Astrocyte (in vitro differentiated cells and primary cell): Measurements from ENCODE around the gene CATSPERB. TPM values are rescaled to one million over a fixed set of nuclear protein-coding genes. Genes with fewer than 3 reads are reported as not detected.

ENCODE experiments used
- DNase-seq: peaks from one replicate; pipeline ENCODE4 v3.0.0-alpha.2; 2010; ENCODE audit warnings: low read depth
- FAIRE-seq: peaks from 2 replicates; lab custom pipeline; 2011; peaks lifted over from hg19 to GRCh38; lab: Jason Lieb, UNC
- H2AFZ ChIP-seq: 2 replicates; pipeline ENCODE4 v1.6.0; 2012; ENCODE audit warnings: low read depth, low read length, inconsistent platforms
- H3K27ac ChIP-seq: 2 replicates; pipeline ENCODE4 v1.5.1; 2011; ENCODE audit warnings: low read depth, low read length, inconsistent platforms
- H3K27me3 ChIP-seq: 2 replicates; pipeline ENCODE4 v1.6.0; 2011; ENCODE audit warnings: low read length, inconsistent platforms; ENCODE audit not compliant: insufficient read depth
- H3K36me3 ChIP-seq: 2 replicates; pipeline ENCODE4 v1.5.1; 2011; ENCODE audit warnings: low read length, inconsistent platforms; ENCODE audit not compliant: insufficient read depth
- H3K4me1 ChIP-seq: 2 replicates; pipeline ENCODE4 v1.5.1; 2011; ENCODE audit warnings: low read length, inconsistent platforms; ENCODE audit not compliant: insufficient read depth
- H3K4me2 ChIP-seq: 2 replicates; pipeline ENCODE4 v1.6.0; 2012; ENCODE audit warnings: low read length, inconsistent platforms
- H3K4me3 ChIP-seq: 2 replicates; pipeline ENCODE4 v1.5.1; 2011; ENCODE audit warnings: low read depth, mild to moderate bottlenecking, low read length, inconsistent platforms; ENCODE audit not compliant: insufficient read depth
- H3K79me2 ChIP-seq: 2 replicates; pipeline ENCODE4 v1.6.0; 2012; ENCODE audit warnings: mild to moderate bottlenecking, low read length, inconsistent platforms; ENCODE audit not compliant: insufficient read depth
- H3K9ac ChIP-seq: 2 replicates; pipeline ENCODE4 v1.6.0; 2012; ENCODE audit warnings: mild to moderate bottlenecking, low read length, inconsistent platforms
- H3K9me3 ChIP-seq: 2 replicates; pipeline ENCODE4 v1.5.1; 2012; ENCODE audit warnings: low read depth, mild to moderate bottlenecking, low read length, inconsistent platforms; ENCODE audit not compliant: insufficient read depth
- H4K20me1 ChIP-seq: 2 replicates; pipeline ENCODE4 v1.6.0; 2012; ENCODE audit warnings: low read length, inconsistent platforms; ENCODE audit not compliant: insufficient read depth
- H3K27ac Mint-ChIP-seq: one replicate; pipeline ENCODE4 v1.8.0; 2021; ENCODE audit warnings: mild to moderate bottlenecking, mixed read lengths; ENCODE audit not compliant: unreplicated experiment
- H3K27me3 Mint-ChIP-seq: one replicate; pipeline ENCODE4 v1.8.0; 2021; ENCODE audit warnings: low read depth, mixed read lengths; ENCODE audit not compliant: unreplicated experiment
- H3K36me3 Mint-ChIP-seq: one replicate; pipeline ENCODE4 v1.8.0; 2021; ENCODE audit warnings: low read depth, mixed read lengths; ENCODE audit not compliant: unreplicated experiment
- H3K4me1 Mint-ChIP-seq: one replicate; pipeline ENCODE4 v1.8.0; 2021; ENCODE audit warnings: low read depth, mixed read lengths; ENCODE audit not compliant: unreplicated experiment
- H3K4me3 Mint-ChIP-seq: one replicate; pipeline ENCODE4 v1.8.0; 2021; ENCODE audit warnings: mild to moderate bottlenecking, moderate library complexity, mixed read lengths; ENCODE audit not compliant: unreplicated experiment
- H3K9me3 Mint-ChIP-seq: one replicate; pipeline ENCODE4 v1.8.0; 2021; ENCODE audit warnings: mild to moderate bottlenecking, mixed read lengths; ENCODE audit not compliant: unreplicated experiment
- EZH2 ChIP-seq: IDR thresholded peaks from 2 replicates; pipeline ENCODE4 v1.6.1; 2012; ENCODE audit warnings: mild to moderate bottlenecking, low read length, inconsistent platforms; ENCODE audit not compliant: insufficient read depth
- total RNA-seq: library from RNA; stranded (reverse); gene quantifications from 2 replicates; pipeline ENCODE4 v1.2.1, GENCODE V29; 2021
- TF ChIP-seq, protein P1 (sequence below): IDR thresholded peaks from 2 replicates; pipeline ENCODE4 v1.5.1; 2011; ENCODE audit warnings: low read depth, mild to moderate bottlenecking, inconsistent platforms, low read length, moderate library complexity; ENCODE audit not compliant: insufficient read depth

Gene CATSPERB
- total RNA-seq, 1 donor from 2014 or later = 0.11 TPM

GRCh38 chr14:91755570-91756295 lies 23.8 kb upstream of the CATSPERB start:
- H3K9ac ChIP-seq = no peak overlapping the region
- Mint-ChIP-seq H3K4me3 (no peak overlapping the region), H3K36me3 (no peaks in the 10 kb centered on the region), H3K27ac (no peak overlapping the region), H3K4me1 (peaks cover 9% of the 10 kb centered on the region), H3K9me3 (peaks cover 8% of the 10 kb centered on the region), H3K27me3 (no peaks in the 10 kb centered on the region)
- peak; percentile 12 for DNase-seq
- H3K4me3 ChIP-seq = no peak overlapping the region
- H3K27ac ChIP-seq = no peak overlapping the region
- no peaks in the 10 kb centered on the region for H3K36me3 ChIP-seq
- no peak overlapping the region for H2AFZ ChIP-seq
- no peaks in the 10 kb centered on the region for H3K4me1 ChIP-seq
- no peak for TF ChIP-seq EZH2
- TF ChIP-seq, protein P1, sequence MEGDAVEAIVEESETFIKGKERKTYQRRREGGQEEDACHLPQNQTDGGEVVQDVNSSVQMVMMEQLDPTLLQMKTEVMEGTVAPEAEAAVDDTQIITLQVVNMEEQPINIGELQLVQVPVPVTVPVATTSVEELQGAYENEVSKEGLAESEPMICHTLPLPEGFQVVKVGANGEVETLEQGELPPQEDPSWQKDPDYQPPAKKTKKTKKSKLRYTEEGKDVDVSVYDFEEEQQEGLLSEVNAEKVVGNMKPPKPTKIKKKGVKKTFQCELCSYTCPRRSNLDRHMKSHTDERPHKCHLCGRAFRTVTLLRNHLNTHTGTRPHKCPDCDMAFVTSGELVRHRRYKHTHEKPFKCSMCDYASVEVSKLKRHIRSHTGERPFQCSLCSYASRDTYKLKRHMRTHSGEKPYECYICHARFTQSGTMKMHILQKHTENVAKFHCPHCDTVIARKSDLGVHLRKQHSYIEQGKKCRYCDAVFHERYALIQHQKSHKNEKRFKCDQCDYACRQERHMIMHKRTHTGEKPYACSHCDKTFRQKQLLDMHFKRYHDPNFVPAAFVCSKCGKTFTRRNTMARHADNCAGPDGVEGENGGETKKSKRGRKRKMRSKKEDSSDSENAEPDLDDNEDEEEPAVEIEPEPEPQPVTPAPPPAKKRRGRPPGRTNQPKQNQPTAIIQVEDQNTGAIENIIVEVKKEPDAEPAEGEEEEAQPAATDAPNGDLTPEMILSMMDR = no peak
- H3K79me2 ChIP-seq = no peaks in the 10 kb centered on the region
- H4K20me1 ChIP-seq = no peaks in the 10 kb centered on the region
- no peak for FAIRE-seq
- H3K27me3 ChIP-seq = no peaks in the 10 kb centered on the region
- H3K4me2 ChIP-seq = no peak overlapping the region
- H3K9me3 ChIP-seq = peaks cover 7% of the 10 kb centered on the region

- H3K9me3 Mint-ChIP-seq = peaks cover 4% of the 10 kb centered on the region
- TF ChIP-seq, protein P1 = no peak
- TF ChIP-seq EZH2 = no peak
- H3K27me3 Mint-ChIP-seq = no peaks in the 10 kb centered on the region
- no peak overlapping the region for H3K4me3 Mint-ChIP-seq
- DNase-seq (no peak), FAIRE-seq (no peak)
- no peaks in the 10 kb centered on the region for H3K4me1 ChIP-seq
- H2AFZ ChIP-seq = no peak overlapping the region
- peaks cover 9% of the 10 kb centered on the region for H3K4me1 Mint-ChIP-seq
- H3K27ac ChIP-seq = no peak overlapping the region
- no peak overlapping the region for H3K9ac ChIP-seq
- H3K9me3 ChIP-seq = no peaks in the 10 kb centered on the region
- H3K36me3 Mint-ChIP-seq = no peaks in the 10 kb centered on the region
- H3K79me2 ChIP-seq = no peaks in the 10 kb centered on the region
- no peaks in the 10 kb centered on the region for H3K27me3 ChIP-seq
- H3K27ac Mint-ChIP-seq = no peak overlapping the region
- no peaks in the 10 kb centered on the region for H3K36me3 ChIP-seq
- no peak overlapping the region for H3K4me3 ChIP-seq
- no peaks in the 10 kb centered on the region for H4K20me1 ChIP-seq
- no peak overlapping the region for H3K4me2 ChIP-seq
Measured at GRCh38 chr14:91754819-91755218, 22.9 kb upstream of the CATSPERB start.

GRCh38 chr14:91754185-91754584 lies 22.3 kb upstream of the CATSPERB start:
- no peaks in the 10 kb centered on the region for H3K9me3 Mint-ChIP-seq
- H3K4me1 ChIP-seq = no peaks in the 10 kb centered on the region
- no peak overlapping the region for H2AFZ ChIP-seq
- no peaks in the 10 kb centered on the region for H3K79me2 ChIP-seq
- TF ChIP-seq, protein P1 = no peak
- TF ChIP-seq EZH2 = no peak
- no peak overlapping the region for H3K4me3 Mint-ChIP-seq
- no peak overlapping the region for H3K27ac ChIP-seq
- FAIRE-seq = no peak
- no peaks in the 10 kb centered on the region for H3K36me3 ChIP-seq
- H3K27me3 ChIP-seq = no peaks in the 10 kb centered on the region
- no peak overlapping the region for H3K9ac ChIP-seq
- H3K4me1 Mint-ChIP-seq = peaks cover 9% of the 10 kb centered on the region
- no peak for DNase-seq
- no peaks in the 10 kb centered on the region for H3K9me3 ChIP-seq
- H4K20me1 ChIP-seq = no peaks in the 10 kb centered on the region
- H3K4me2 ChIP-seq = no peak overlapping the region
- H3K27ac Mint-ChIP-seq = no peak overlapping the region
- no peaks in the 10 kb centered on the region for H3K36me3 Mint-ChIP-seq
- no peaks in the 10 kb centered on the region for H3K27me3 Mint-ChIP-seq
- no peak overlapping the region for H3K4me3 ChIP-seq
